Ovary (tissue), 3 donors: Measurements from ENCODE around the gene NAALADL2.

Source experiments
- CTCF ChIP-seq, 3 donors: fragments of 450-650 bp in 2 of 3; fragments of 200-600 bp in 1 of 3; IDR thresholded peaks; one replicate each; pipeline versions ENCODE4 v1.5.1 to v1.8.0; 2016 to 2022; ENCODE audit warnings: antibody characterized with exemption in 3 of 3, mild to moderate bottlenecking in 1 of 3
- EP300 ChIP-seq: sonication (generic); formaldehyde crosslinking; IDR thresholded peaks from one replicate; pipeline ENCODE4 v1.6.1; 2017; ENCODE audit warnings: antibody characterized with exemption
- donor health status: DM: no; HTN: no; CAD: no.

GRCh38 chr3:175346573-175347356, 487.6 kb downstream of the NAALADL2 start:
- TF ChIP-seq CTCF (IDR thresholded peaks at IDR 0.05) (no peak), EP300 (no peak)
